Keratinocyte (primary cell): Measurements from ENCODE around the gene BRD3OS. TPM values are rescaled to one million over a fixed set of nuclear protein-coding genes. Genes with fewer than 3 reads are reported as not detected.
A peak's percentile ranks its signal among the peaks of the same experiment; 100 is the strongest.
"Not testable (repeated sequence)": the region's sequence is repeated elsewhere in the genome, so short reads cannot be mapped to it uniquely, and the experiment has no call there.

Experiments
- DNase-seq: peaks from one replicate; pipeline ENCODE4 v3.0.0-alpha.2; 2011; ENCODE audit warnings: low read depth, missing footprints, low spot score
- FAIRE-seq: peaks from 2 replicates; lab custom pipeline; 2011; peaks lifted over from hg19 to GRCh38; lab: Jason Lieb, UNC
- H2AFZ ChIP-seq: 2 replicates; pipeline ENCODE4 v1.6.0; 2012; ENCODE audit warnings: low read length, control low read depth, inconsistent platforms; ENCODE audit not compliant: control insufficient read depth
- H3K27ac ChIP-seq: 2 replicates; pipeline ENCODE4 v1.5.1; 2011; ENCODE audit warnings: low read length; ENCODE audit not compliant: control insufficient read depth, insufficient read depth
- H3K27me3 ChIP-seq: 3 replicates; pipeline ENCODE4 v1.6.0; 2011; ENCODE audit warnings: low read length; ENCODE audit not compliant: control insufficient read depth, insufficient read depth; ENCODE audit errors: extremely low read depth
- H3K36me3 ChIP-seq, 2 experiments: 2 replicates in 1 of 2; 3 replicates in 1 of 2; pipeline ENCODE4 v1.5.1; 2011; ENCODE audit warnings: low read length in 2 of 2, mild to moderate bottlenecking in 1 of 2; ENCODE audit not compliant: control insufficient read depth in 2 of 2, insufficient read depth in 2 of 2; ENCODE audit errors: extremely low read depth in 1 of 2
- H3K4me1 ChIP-seq: 3 replicates; pipeline ENCODE4 v1.5.1; 2011; ENCODE audit warnings: low read length; ENCODE audit not compliant: control insufficient read depth, insufficient read depth; ENCODE audit errors: extremely low read depth
- H3K4me2 ChIP-seq: 3 replicates; pipeline ENCODE4 v1.6.0; 2011; ENCODE audit warnings: low read depth, low read length; ENCODE audit not compliant: control insufficient read depth, insufficient read depth; ENCODE audit errors: extremely low read depth
- H3K4me3 ChIP-seq, 3 experiments: fragments of 200-600 bp in 1 of 3; sonication (generic) in 1 of 3; 2 replicates in 2 of 3; 3 replicates in 1 of 3; pipeline ENCODE4 v1.5.1; 2011 to 2016; ENCODE audit warnings: low read length in 3 of 3, mild to moderate bottlenecking in 3 of 3, control low read depth in 2 of 3, inconsistent platforms in 1 of 3, low read depth in 1 of 3, mixed read lengths in 1 of 3, mixed run types in 1 of 3, moderate library complexity in 1 of 3; ENCODE audit not compliant: control insufficient read depth in 2 of 3, insufficient read depth in 2 of 3; ENCODE audit errors: extremely low read depth in 1 of 3
- H3K79me2 ChIP-seq: 2 replicates; pipeline ENCODE4 v1.6.0; 2012; ENCODE audit warnings: low read length; ENCODE audit not compliant: control insufficient read depth, insufficient read depth
- H3K9ac ChIP-seq: 3 replicates; pipeline ENCODE4 v1.6.0; 2011; ENCODE audit warnings: low read length; ENCODE audit not compliant: control insufficient read depth, insufficient read depth; ENCODE audit errors: extremely low read depth
- H3K9me1 ChIP-seq: 3 replicates; pipeline ENCODE4 v1.6.0; 2011; ENCODE audit warnings: low read length; ENCODE audit not compliant: control insufficient read depth, insufficient read depth; ENCODE audit errors: extremely low read depth
- H3K9me3 ChIP-seq: 2 replicates; pipeline ENCODE4 v1.5.1; 2012; ENCODE audit warnings: low read depth, low read length; ENCODE audit not compliant: control insufficient read depth
- H4K20me1 ChIP-seq: 3 replicates; pipeline ENCODE4 v1.6.0; 2011; ENCODE audit warnings: low read length; ENCODE audit not compliant: control insufficient read depth, insufficient read depth; ENCODE audit errors: extremely low read depth
- EZH2 ChIP-seq: IDR thresholded peaks from one replicate; pipeline ENCODE4 v1.6.1; 2012; ENCODE audit warnings: inconsistent platforms, mild to moderate bottlenecking, low read length, moderate library complexity
- dilution Hi-C: fragments of 300-500 bp; cut with MboI; formaldehyde crosslinking; loops from one replicate; pipeline ENCODE4 v1.7.0; 2020; ENCODE audit warnings: low sequenced_read_pairs; ENCODE audit not compliant: extremely low pct_ligation_motif_present
- polyA plus RNA-seq, 5 experiments: library from polyadenylated mRNA; depleted of rRNA in 3 of 5; stranded (reverse) in 3 of 5; stranded (forward) in 1 of 5; unstranded in 1 of 5; fragments of >200 nt; gene quantifications; 1 replicate in 1 of 5; 2 replicates in 3 of 5; 3 replicates in 1 of 5; pipeline versions ENCODE4 v1.2.1 to v1.2.3, GENCODE V29; 2011 to 2012; ENCODE audit warnings: missing spikeins in 2 of 5, low read depth in 1 of 5, low replicate concordance in 1 of 5
- TF ChIP-seq, protein P1 (sequence below), 3 experiments: IDR thresholded peaks in 1 of 3; conservative IDR thresholded peaks in 1 of 3; optimal IDR thresholded peaks in 1 of 3; 2 replicates in 2 of 3; 3 replicates in 1 of 3; pipeline versions ENCODE3 to v1.5.1; 2011; ENCODE audit warnings: low read length in 3 of 3, mild to moderate bottlenecking in 3 of 3, moderate library complexity in 2 of 3, control low read depth in 1 of 3, inconsistent platforms in 1 of 3; ENCODE audit not compliant: insufficient read depth in 2 of 3; ENCODE audit errors: extremely low read depth in 1 of 3

BRD3OS gene
- polyA plus RNA-seq, 1 donor (not counting 4 experiments of a cell fraction or from before 2014, with no cell fraction given), result 8.5 TPM

DNA sequence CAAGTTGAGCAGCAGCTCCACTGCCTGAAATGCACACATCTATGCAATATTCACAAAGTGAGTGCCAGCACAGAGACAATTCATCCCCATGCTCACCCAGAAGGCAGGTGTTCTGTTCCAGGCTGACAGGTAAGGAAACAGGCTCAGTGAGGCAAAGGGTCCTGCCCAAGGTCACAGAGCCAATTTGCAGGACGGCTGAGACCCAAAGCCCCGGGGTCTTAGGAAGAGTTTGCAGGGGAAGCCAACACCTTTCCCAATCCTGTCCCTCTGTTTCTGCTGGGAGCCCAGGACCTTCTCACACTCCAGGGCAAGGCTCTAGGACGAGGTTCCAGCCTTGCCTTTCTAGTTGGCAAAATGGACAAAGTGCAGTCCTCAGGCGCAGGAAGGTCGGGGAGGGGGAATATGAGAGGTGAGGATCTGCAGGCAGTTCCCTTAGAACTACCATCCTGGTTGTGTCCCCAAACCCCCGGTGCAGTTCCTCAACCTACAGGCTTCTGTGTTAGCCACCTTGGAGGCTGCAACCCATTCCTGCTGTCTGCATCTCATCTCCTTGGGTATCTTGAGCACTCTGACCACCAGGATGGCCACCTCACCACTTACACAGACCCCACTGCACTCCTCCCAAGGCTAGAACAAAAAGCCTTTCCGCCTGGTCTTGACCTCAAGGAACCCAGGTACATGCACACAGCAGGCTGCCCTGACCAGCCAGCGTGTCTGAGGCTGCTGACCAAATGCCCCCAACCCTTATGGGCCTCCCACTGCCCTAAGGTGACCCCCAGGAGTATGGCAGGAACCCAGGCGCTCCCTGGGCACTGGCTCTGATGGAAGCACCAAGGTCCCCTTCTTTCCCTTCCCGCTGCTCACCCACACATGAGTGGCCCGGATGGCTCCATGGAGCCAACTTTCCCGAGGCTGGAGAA lies 44.5 kb downstream of the BRD3OS start:
- TF ChIP-seq EZH2, result no peak
- TF ChIP-seq, protein P1, sequence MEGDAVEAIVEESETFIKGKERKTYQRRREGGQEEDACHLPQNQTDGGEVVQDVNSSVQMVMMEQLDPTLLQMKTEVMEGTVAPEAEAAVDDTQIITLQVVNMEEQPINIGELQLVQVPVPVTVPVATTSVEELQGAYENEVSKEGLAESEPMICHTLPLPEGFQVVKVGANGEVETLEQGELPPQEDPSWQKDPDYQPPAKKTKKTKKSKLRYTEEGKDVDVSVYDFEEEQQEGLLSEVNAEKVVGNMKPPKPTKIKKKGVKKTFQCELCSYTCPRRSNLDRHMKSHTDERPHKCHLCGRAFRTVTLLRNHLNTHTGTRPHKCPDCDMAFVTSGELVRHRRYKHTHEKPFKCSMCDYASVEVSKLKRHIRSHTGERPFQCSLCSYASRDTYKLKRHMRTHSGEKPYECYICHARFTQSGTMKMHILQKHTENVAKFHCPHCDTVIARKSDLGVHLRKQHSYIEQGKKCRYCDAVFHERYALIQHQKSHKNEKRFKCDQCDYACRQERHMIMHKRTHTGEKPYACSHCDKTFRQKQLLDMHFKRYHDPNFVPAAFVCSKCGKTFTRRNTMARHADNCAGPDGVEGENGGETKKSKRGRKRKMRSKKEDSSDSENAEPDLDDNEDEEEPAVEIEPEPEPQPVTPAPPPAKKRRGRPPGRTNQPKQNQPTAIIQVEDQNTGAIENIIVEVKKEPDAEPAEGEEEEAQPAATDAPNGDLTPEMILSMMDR (optimal IDR thresholded peaks at IDR 0.05 in 1 of 3, IDR thresholded peaks at IDR 0.05 in 1 of 3, conservative IDR thresholded peaks at IDR 0.05 in 1 of 3; ENCODE audit: extremely low read depth in 1 of 3, insufficient read depth in 2 of 3, low read length in 3 of 3), result no peak
- Histone ChIP-seq H3K4me1 (peaks cover 17% of the 10 kb centered on the region), H4K20me1 (no peaks in the 10 kb centered on the region), H3K4me2 (peak overlapping the region; percentile 97), H3K9ac (no peak overlapping the region), H3K36me3 (no peaks in the 10 kb centered on the region), H3K27me3 (peaks cover 22% of the 10 kb centered on the region), H2AFZ (no peak overlapping the region), H3K4me3 (no peak overlapping the region), H3K9me3 (no peaks in the 10 kb centered on the region), H3K79me2 (peaks cover 20% of the 10 kb centered on the region), H3K9me1 (no peaks in the 10 kb centered on the region), H3K27ac (no peak overlapping the region)
- DNase-seq, result no peak
- dilution Hi-C loops, result no loop called here
- FAIRE-seq, result no peak

DNA sequence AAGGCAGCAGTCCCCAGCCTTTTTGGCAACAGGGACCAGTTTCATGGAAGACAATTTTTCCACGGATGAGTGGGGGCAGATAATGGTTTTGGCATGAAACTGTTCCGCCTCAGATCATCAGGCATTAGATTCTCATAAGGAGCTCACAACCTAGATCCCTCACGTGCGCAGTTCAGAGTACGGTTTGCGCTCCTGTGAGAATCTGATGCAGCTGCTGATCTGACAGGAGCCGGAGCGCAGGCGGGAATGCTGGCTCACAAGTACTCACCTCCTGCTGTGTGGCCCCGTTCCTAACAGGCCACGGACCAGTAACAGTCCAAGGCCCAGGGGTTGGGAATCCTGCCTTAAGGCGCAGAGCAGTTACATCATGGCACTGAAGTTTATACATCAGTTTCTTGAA lies 45.9 kb downstream of the BRD3OS start:
- Histone ChIP-seq H3K4me1 (peaks cover 12% of the 10 kb centered on the region), H2AFZ (no peak overlapping the region), H3K36me3 (no peaks in the 10 kb centered on the region), H3K9me1 (no peaks in the 10 kb centered on the region), H3K9ac (no peak overlapping the region), H4K20me1 (no peaks in the 10 kb centered on the region), H3K9me3 (no peaks in the 10 kb centered on the region), H3K79me2 (peaks cover 9% of the 10 kb centered on the region), H3K27me3 (peaks cover 22% of the 10 kb centered on the region), H3K27ac (no peak overlapping the region), H3K4me2 (no peak overlapping the region), H3K4me3 (no peak overlapping the region)
- FAIRE-seq (no peak), DNase-seq (no peak)
- dilution Hi-C loops, result no loop called here
- TF ChIP-seq EZH2, result no peak
- TF ChIP-seq, protein P1 (optimal IDR thresholded peaks at IDR 0.05 in 1 of 3, IDR thresholded peaks at IDR 0.05 in 1 of 3, conservative IDR thresholded peaks at IDR 0.05 in 1 of 3; ENCODE audit: extremely low read depth in 1 of 3, insufficient read depth in 2 of 3, low read length in 3 of 3), result no peak

DNA sequence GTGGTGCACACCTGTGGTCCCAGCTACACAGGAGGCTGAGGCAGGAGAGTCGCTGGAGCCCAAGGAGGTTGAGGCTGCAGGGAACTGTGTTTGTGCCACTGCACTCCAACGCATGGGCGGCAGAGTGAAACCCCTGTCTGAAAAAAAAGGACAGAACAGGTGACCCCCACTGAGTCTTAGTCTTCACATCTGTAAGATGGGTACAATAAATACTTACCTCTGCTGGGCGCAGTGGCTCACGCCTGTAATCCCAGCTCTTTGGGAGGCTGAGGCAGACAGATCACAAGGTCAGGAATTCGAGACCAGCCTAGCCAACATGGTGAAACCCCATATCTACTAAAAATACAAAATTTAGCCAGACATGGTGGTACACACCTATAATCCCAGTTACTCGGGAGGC lies 47.4 kb downstream of the BRD3OS start:
- FAIRE-seq, H3K27ac ChIP-seq, H3K4me1 ChIP-seq, dilution Hi-C loops, H3K9ac ChIP-seq, H4K20me1 ChIP-seq, DNase-seq, H3K9me1 ChIP-seq, H3K36me3 ChIP-seq, H3K4me3 ChIP-seq, H3K4me2 ChIP-seq, H3K79me2 ChIP-seq, H3K9me3 ChIP-seq, H2AFZ ChIP-seq: not testable (repeated sequence)
- H3K27me3 ChIP-seq, result peaks cover 22% of the 10 kb centered on the region
